K562 (cell line): Measurements from ENCODE around the gene FN3K. TPM values are rescaled to one million over a fixed set of nuclear protein-coding genes. Genes with fewer than 3 reads are reported as not detected.
A peak's percentile ranks its signal among the peaks of the same experiment; 100 is the strongest.

Source experiments
- BHLHE40 ChIP-seq: IDR thresholded peaks from 2 replicates; pipeline ENCODE4 v1.6.1; 2011; ENCODE audit warnings: low read length, improper control_type of control experiment
- BRD9 ChIP-seq: fragments of 450-650 bp; IDR thresholded peaks from 2 replicates; pipeline ENCODE4 v1.6.1; 2018; ENCODE audit warnings: low read depth; ENCODE audit not compliant: partially characterized antibody
- CREB1 ChIP-seq, 2 experiments: sonication (generic) in 1 of 2; formaldehyde crosslinking in 1 of 2; IDR thresholded peaks; 2 replicates each; pipeline versions ENCODE4 v1.6.1 to v1.8.0; 2012 to 2022; ENCODE audit warnings: inconsistent platforms in 1 of 2, mild to moderate bottlenecking in 1 of 2, missing genetic modification reagents in 1 of 2, moderate library complexity in 1 of 2
- ERF ChIP-seq: fragments of 450-650 bp; formaldehyde crosslinking; IDR thresholded peaks from 2 replicates; pipeline ENCODE4 v1.4.0; 2020; ENCODE audit warnings: mild to moderate bottlenecking, mixed read lengths
- HEY1 ChIP-seq: fragments of 250-450 bp; sonication (Bioruptor Pico); IDR thresholded peaks from 2 replicates; pipeline ENCODE4 v1.5.0; 2020; ENCODE audit warnings: mild to moderate bottlenecking, moderate library complexity, borderline replicate concordance
- NR2C2 ChIP-seq, 2 experiments: fragments of 200-800 bp in 1 of 2; sonication (Bioruptor generic) in 1 of 2; sonication (generic) in 1 of 2; formaldehyde crosslinking in 1 of 2; IDR thresholded peaks; 2 replicates each; pipeline versions ENCODE4 v1.6.1 to v1.8.0; 2016 to 2022; ENCODE audit warnings: mild to moderate bottlenecking in 1 of 2, missing compliant biosample characterization in 1 of 2, missing genetic modification characterization in 1 of 2, missing genetic modification reagents in 1 of 2
- POLR3G ChIP-seq: IDR thresholded peaks from 2 replicates; pipeline ENCODE4 v1.6.1; 2011; ENCODE audit not compliant: insufficient read length, insufficient replicate concordance; ENCODE audit errors: extremely low read depth
- RBM22 ChIP-seq: fragments of 200-400 bp; formaldehyde crosslinking; IDR thresholded peaks from 2 replicates; pipeline ENCODE4 v1.6.1; 2018; ENCODE audit warnings: low read length, low read depth; ENCODE audit not compliant: poor library complexity, severe bottlenecking
- SMARCE1 ChIP-seq: fragments of 450-650 bp; IDR thresholded peaks from 2 replicates; pipeline ENCODE4 v1.7.1; 2016; ENCODE audit warnings: mild to moderate bottlenecking
- SNRNP70 ChIP-seq: fragments of 200-400 bp; formaldehyde crosslinking; optimal IDR thresholded peaks from 2 replicates; pipeline ENCODE3; 2017; ENCODE audit warnings: low read depth, low read length
- ZNF77 ChIP-seq: fragments of 250-450 bp; sonication (Bioruptor Pico); IDR thresholded peaks from 2 replicates; pipeline ENCODE4 v1.5.0; 2020
- polyA plus RNA-seq, 8 experiments: library from polyadenylated mRNA; depleted of rRNA in 4 of 8; stranded (reverse) in 5 of 8; unstranded in 3 of 8; fragments of >200 nt; fragmentation: Nextera tagmentation in 2 of 8; fragmentation: Illumina TruSeq in 1 of 8; extraction: Ambion mirVana in 2 of 8; extraction: Trizol in 1 of 8; gene quantifications; 2 replicates each; pipeline versions ENCODE4 v1.2.1 to v1.2.3, GENCODE V29; 2011 to 2014; ENCODE audit warnings: inconsistent platforms in 1 of 8, missing spikeins in 1 of 8
- total RNA-seq, 7 experiments: library from RNA; depleted of rRNA in 6 of 7; stranded (reverse); fragments of >200 nt in 6 of 7; fragmentation: Illumina TruSeq in 2 of 7; extraction: Trizol in 2 of 7; gene quantifications; 2 replicates each; pipeline versions ENCODE4 v1.2.1 to v1.2.3, GENCODE V29; 2011 to 2021; ENCODE audit warnings: low replicate concordance in 1 of 7
- TF ChIP-seq, protein P1 (sequence below): fragments of 450-650 bp; IDR thresholded peaks from 2 replicates; pipeline ENCODE4 v1.6.1; 2016; ENCODE audit warnings: mild to moderate bottlenecking, moderate library complexity
- TF ChIP-seq, protein P2 (sequence below): sonication (generic); formaldehyde crosslinking; IDR thresholded peaks from 2 replicates; pipeline ENCODE4 v1.8.1; 2023; ENCODE audit warnings: mild to moderate bottlenecking, missing genetic modification reagents

The FN3K gene
- total and polyA plus RNA-seq, 9 of the 15 experiments (the other 6 are each of a cell fraction or from before 2014, with no cell fraction given) = 0.08 to 22.7 (median 3.8) TPM

DNA sequence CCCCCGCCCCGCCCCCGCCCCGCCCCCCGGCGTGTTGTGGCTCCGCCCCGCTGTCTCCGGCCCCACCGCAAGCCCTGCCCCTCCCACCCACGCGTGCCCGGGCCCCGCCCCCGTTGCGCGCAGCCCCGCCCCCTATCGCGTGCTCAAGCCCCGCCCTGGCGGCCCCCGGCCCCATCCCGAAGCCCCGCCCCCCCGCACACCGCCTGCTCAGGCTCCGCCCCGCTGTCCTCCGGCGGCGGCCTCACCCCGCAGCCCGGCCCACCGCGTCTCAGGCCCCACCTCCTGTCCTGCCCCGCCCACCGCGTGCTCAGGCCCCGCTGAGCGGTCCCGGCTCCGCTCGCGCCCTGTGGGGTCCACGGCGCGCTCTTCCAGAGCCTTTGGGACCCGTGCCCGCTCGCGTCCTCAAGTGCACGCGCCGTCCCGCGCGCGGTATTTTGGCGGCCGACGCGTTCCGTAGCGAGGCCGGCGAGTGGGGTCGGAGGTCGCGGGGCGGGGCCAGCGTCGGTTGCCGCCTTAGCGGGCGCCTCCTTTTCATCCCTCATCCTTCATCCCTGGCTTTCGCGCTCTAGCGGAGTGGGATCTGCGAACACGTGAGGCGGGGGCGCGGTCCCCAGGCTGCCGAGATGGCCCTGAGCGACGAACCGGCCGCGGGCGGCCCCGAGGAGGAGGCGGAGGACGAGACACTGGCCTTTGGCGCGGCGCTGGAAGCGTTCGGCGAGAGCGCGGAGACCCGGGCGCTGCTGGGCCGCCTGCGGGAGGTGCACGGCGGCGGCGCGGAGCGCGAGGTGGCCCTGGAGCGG, 16.4 kb downstream of the FN3K start, which contains the start of gene TBCD (continued):
- TF ChIP-seq, protein P1, sequence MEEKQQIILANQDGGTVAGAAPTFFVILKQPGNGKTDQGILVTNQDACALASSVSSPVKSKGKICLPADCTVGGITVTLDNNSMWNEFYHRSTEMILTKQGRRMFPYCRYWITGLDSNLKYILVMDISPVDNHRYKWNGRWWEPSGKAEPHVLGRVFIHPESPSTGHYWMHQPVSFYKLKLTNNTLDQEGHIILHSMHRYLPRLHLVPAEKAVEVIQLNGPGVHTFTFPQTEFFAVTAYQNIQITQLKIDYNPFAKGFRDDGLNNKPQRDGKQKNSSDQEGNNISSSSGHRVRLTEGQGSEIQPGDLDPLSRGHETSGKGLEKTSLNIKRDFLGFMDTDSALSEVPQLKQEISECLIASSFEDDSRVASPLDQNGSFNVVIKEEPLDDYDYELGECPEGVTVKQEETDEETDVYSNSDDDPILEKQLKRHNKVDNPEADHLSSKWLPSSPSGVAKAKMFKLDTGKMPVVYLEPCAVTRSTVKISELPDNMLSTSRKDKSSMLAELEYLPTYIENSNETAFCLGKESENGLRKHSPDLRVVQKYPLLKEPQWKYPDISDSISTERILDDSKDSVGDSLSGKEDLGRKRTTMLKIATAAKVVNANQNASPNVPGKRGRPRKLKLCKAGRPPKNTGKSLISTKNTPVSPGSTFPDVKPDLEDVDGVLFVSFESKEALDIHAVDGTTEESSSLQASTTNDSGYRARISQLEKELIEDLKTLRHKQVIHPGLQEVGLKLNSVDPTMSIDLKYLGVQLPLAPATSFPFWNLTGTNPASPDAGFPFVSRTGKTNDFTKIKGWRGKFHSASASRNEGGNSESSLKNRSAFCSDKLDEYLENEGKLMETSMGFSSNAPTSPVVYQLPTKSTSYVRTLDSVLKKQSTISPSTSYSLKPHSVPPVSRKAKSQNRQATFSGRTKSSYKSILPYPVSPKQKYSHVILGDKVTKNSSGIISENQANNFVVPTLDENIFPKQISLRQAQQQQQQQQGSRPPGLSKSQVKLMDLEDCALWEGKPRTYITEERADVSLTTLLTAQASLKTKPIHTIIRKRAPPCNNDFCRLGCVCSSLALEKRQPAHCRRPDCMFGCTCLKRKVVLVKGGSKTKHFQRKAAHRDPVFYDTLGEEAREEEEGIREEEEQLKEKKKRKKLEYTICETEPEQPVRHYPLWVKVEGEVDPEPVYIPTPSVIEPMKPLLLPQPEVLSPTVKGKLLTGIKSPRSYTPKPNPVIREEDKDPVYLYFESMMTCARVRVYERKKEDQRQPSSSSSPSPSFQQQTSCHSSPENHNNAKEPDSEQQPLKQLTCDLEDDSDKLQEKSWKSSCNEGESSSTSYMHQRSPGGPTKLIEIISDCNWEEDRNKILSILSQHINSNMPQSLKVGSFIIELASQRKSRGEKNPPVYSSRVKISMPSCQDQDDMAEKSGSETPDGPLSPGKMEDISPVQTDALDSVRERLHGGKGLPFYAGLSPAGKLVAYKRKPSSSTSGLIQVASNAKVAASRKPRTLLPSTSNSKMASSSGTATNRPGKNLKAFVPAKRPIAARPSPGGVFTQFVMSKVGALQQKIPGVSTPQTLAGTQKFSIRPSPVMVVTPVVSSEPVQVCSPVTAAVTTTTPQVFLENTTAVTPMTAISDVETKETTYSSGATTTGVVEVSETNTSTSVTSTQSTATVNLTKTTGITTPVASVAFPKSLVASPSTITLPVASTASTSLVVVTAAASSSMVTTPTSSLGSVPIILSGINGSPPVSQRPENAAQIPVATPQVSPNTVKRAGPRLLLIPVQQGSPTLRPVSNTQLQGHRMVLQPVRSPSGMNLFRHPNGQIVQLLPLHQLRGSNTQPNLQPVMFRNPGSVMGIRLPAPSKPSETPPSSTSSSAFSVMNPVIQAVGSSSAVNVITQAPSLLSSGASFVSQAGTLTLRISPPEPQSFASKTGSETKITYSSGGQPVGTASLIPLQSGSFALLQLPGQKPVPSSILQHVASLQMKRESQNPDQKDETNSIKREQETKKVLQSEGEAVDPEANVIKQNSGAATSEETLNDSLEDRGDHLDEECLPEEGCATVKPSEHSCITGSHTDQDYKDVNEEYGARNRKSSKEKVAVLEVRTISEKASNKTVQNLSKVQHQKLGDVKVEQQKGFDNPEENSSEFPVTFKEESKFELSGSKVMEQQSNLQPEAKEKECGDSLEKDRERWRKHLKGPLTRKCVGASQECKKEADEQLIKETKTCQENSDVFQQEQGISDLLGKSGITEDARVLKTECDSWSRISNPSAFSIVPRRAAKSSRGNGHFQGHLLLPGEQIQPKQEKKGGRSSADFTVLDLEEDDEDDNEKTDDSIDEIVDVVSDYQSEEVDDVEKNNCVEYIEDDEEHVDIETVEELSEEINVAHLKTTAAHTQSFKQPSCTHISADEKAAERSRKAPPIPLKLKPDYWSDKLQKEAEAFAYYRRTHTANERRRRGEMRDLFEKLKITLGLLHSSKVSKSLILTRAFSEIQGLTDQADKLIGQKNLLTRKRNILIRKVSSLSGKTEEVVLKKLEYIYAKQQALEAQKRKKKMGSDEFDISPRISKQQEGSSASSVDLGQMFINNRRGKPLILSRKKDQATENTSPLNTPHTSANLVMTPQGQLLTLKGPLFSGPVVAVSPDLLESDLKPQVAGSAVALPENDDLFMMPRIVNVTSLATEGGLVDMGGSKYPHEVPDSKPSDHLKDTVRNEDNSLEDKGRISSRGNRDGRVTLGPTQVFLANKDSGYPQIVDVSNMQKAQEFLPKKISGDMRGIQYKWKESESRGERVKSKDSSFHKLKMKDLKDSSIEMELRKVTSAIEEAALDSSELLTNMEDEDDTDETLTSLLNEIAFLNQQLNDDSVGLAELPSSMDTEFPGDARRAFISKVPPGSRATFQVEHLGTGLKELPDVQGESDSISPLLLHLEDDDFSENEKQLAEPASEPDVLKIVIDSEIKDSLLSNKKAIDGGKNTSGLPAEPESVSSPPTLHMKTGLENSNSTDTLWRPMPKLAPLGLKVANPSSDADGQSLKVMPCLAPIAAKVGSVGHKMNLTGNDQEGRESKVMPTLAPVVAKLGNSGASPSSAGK = peak; percentile 77
- TF ChIP-seq ZNF77 (CRISPR knock-in tag) (no peak), NR2C2 (CRISPR knock-in tag; IDR thresholded peaks at IDR 0.05) (peak; percentile 99), NR2C2 (tag; IDR thresholded peaks at IDR 0.05) (peak; percentile 100), HEY1 (CRISPR knock-in tag) (no peak), SMARCE1 (no peak), RBM22 (peak; percentile 69), BRD9 (no peak), BHLHE40 (peak; percentile 81), ERF (CRISPR knock-in tag) (no peak), POLR3G (no peak), CREB1 (IDR thresholded peaks at IDR 0.05) (peak; percentile 39; the same call in 1 of the 2 replicates), CREB1 (CRISPR knock-in tag; IDR thresholded peaks at IDR 0.05) (peak; percentile 86), SNRNP70 (no peak)
- TF ChIP-seq, protein P2, sequence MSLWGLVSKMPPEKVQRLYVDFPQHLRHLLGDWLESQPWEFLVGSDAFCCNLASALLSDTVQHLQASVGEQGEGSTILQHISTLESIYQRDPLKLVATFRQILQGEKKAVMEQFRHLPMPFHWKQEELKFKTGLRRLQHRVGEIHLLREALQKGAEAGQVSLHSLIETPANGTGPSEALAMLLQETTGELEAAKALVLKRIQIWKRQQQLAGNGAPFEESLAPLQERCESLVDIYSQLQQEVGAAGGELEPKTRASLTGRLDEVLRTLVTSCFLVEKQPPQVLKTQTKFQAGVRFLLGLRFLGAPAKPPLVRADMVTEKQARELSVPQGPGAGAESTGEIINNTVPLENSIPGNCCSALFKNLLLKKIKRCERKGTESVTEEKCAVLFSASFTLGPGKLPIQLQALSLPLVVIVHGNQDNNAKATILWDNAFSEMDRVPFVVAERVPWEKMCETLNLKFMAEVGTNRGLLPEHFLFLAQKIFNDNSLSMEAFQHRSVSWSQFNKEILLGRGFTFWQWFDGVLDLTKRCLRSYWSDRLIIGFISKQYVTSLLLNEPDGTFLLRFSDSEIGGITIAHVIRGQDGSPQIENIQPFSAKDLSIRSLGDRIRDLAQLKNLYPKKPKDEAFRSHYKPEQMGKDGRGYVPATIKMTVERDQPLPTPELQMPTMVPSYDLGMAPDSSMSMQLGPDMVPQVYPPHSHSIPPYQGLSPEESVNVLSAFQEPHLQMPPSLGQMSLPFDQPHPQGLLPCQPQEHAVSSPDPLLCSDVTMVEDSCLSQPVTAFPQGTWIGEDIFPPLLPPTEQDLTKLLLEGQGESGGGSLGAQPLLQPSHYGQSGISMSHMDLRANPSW (CRISPR knock-in tag) = 0 out of 2 replicates have a peak, but pooled peaks have one; percentile 44
